Fibroblast of lung (primary cell): Measurements from ENCODE around the gene ZFC3H1.

Experiments used
- CTCF ChIP-seq, 2 donors: IDR thresholded peaks in 1 of 2; conservative IDR thresholded peaks in 1 of 2; 1 replicate in 1 of 2; 2 replicates in 1 of 2; pipeline ENCODE4 v1.5.1; 2011 to 2012; ENCODE audit warnings: low read length in 2 of 2, control low read depth in 1 of 2, inconsistent platforms in 1 of 2, low read depth in 1 of 2, mild to moderate bottlenecking in 1 of 2
- EZH2 ChIP-seq: IDR thresholded peaks from 2 replicates; pipeline ENCODE4 v1.5.1; 2012; ENCODE audit warnings: low read length, control low read depth, mild to moderate bottlenecking; ENCODE audit errors: missing control alignments

- TF ChIP-seq EZH2 (no peak), CTCF (conservative IDR thresholded peaks at IDR 0.05 in 1 of 2, IDR thresholded peaks at IDR 0.05 in 1 of 2; ENCODE audit: low read depth in 1 of 2, low read length in 2 of 2) (no peak)
Measured at GRCh38 chr12:71703206-71703605, 39.6 kb upstream of the ZFC3H1 start.
